ENCODE measurements around the gene GPATCH1. TPM values are rescaled to one million over a fixed set of nuclear protein-coding genes. Genes with fewer than 3 reads are reported as not detected.

Gene GPATCH1
- total RNA-seq, 6 experiments from 2014 or later = 5.9 to 7.8 (median 7.0) TPM

- no peaks in the 10 kb centered on the region for H3K27me3 Mint-ChIP-seq (ENCODE audit: insufficient read depth)
- H3K9me3 Mint-ChIP-seq = no peaks in the 10 kb centered on the region
- no peak for DNase-seq
- no peak for TF ChIP-seq CTCF (IDR thresholded peaks at IDR 0.05)
- no peak within 1 kb of the TSS for H3K27ac Mint-ChIP-seq
- H3K4me1 Mint-ChIP-seq (ENCODE audit: low read depth) = peaks cover 6% of the 10 kb centered on the region
- H3K36me3 Mint-ChIP-seq (ENCODE audit: low read depth) = peaks cover 8% of the 10 kb centered on the region; the same call in 1 of the 2 replicates
- no peak within 1 kb of the TSS for H3K4me3 Mint-ChIP-seq
These were observed 51.0 kb downstream of the GPATCH1 start, which contains the start of gene WDR88 for GRCh38 chr19:33132021-33132420. WDR88 (plus strand) TSS chr19:33132114; CDS start chr19:33132170, 56 bp downstream.

- H3K27me3 Mint-ChIP-seq (ENCODE audit: insufficient read depth) = no peaks in the 10 kb centered on the region
- no peak overlapping the region for H3K4me3 Mint-ChIP-seq
- H3K27ac Mint-ChIP-seq = no peak overlapping the region
- H3K36me3 Mint-ChIP-seq (ENCODE audit: low read depth) = peaks cover 7% of the 10 kb centered on the region; the same call in 1 of the 2 replicates
- peak; percentile 60; the same call in 1 of the 2 replicates for TF ChIP-seq CTCF (IDR thresholded peaks at IDR 0.05)
- H3K9me3 Mint-ChIP-seq = no peaks in the 10 kb centered on the region
- peaks cover 6% of the 10 kb centered on the region for H3K4me1 Mint-ChIP-seq (ENCODE audit: low read depth)
- DNase-seq = no peak
These were observed 51.4 kb downstream of the GPATCH1 start for GRCh38 chr19:33132425-33132824.

DNA sequence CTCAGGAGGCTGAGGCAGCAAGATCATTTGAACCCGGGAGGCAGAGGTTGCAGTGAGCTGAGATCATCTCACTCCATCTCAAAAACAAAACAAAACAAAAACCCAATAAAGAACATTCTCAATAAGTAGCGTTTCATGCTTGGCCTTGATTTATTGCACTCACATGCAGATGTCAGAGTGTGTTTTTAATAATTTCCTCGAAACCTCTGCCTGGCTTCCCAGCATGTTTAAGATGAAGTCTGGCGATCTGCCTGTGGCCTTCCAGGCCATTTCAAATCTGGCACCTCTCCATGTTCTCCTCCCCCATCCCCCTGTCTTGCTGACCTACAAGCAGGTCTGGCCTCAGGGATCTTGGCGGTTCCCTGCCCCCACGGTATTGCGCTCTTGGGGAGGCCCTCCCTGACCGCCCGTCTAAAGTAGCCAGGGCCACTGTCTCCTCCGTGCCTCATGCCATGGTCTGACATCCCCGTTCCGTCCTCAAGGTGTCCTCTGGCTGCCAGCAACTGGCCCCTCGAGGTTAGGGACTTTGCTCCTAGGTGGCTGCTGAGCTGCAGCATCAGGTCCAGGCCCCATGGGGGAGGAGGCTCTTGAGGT lies 52.6 kb downstream of the GPATCH1 start:
- no peaks in the 10 kb centered on the region for H3K27me3 Mint-ChIP-seq (ENCODE audit: insufficient read depth)
- no peak overlapping the region for H3K4me3 Mint-ChIP-seq
- H3K27ac Mint-ChIP-seq = no peak overlapping the region
- no peak for TF ChIP-seq CTCF (IDR thresholded peaks at IDR 0.05)
- no peaks in the 10 kb centered on the region for H3K9me3 Mint-ChIP-seq
- H3K36me3 Mint-ChIP-seq (ENCODE audit: low read depth) = peaks cover 3% of the 10 kb centered on the region; the same call in 1 of the 2 replicates
- no peak for DNase-seq
- H3K4me1 Mint-ChIP-seq (ENCODE audit: low read depth) = peaks cover 6% of the 10 kb centered on the region

- Mint-ChIP-seq H3K9me3 (no peaks in the 10 kb centered on the region), H3K4me1 (ENCODE audit: low read depth) (peaks cover 6% of the 10 kb centered on the region), H3K27me3 (ENCODE audit: insufficient read depth) (no peaks in the 10 kb centered on the region), H3K36me3 (ENCODE audit: low read depth) (no peaks in the 10 kb centered on the region; the same call in 1 of the 2 replicates), H3K27ac (no peak overlapping the region), H3K4me3 (no peak overlapping the region)
- TF ChIP-seq CTCF (IDR thresholded peaks at IDR 0.05) = no peak
- no peak for DNase-seq
These were observed 53.6 kb downstream of the GPATCH1 start for GRCh38 chr19:33134571-33135041.

GRCh38 chr19:33139165-33139564 lies 58.2 kb downstream of the GPATCH1 start:
- Mint-ChIP-seq H3K9me3 (no peaks in the 10 kb centered on the region), H3K4me1 (ENCODE audit: low read depth) (peaks cover 6% of the 10 kb centered on the region), H3K27me3 (ENCODE audit: insufficient read depth) (peaks cover 12% of the 10 kb centered on the region), H3K27ac (no peak overlapping the region), H3K36me3 (ENCODE audit: low read depth) (no peaks in the 10 kb centered on the region), H3K4me3 (no peak overlapping the region)
- no peak for DNase-seq
- no peak for TF ChIP-seq CTCF (IDR thresholded peaks at IDR 0.05)
